Smooth muscle cell of the coronary artery (primary cell): ENCODE data around the gene TARM1. TPM values are rescaled to one million over a fixed set of nuclear protein-coding genes. Genes with fewer than 3 reads are reported as not detected.

Experiments used
- total RNA-seq: library from RNA; depleted of rRNA; stranded (reverse); fragments of >200 nt; gene quantifications from 2 replicates; pipeline ENCODE4 v1.2.3, GENCODE V29; 2014; ENCODE audit warnings: low replicate concordance

Gene TARM1
- total RNA-seq = not detected in 2 replicates

GRCh38 chr19:54081032-54081431 is at the start of gene TARM1:
Gene TARM1 (minus strand): TSS chr19:54081365. CDS start chr19:54081340, 25 bp downstream.

GRCh38 chr19:54115109-54116063 is 34.2 kb upstream of the TARM1 start, which contains the start of the genes PRPF31 and TFPT:
Gene PRPF31 (plus strand): TSS chr19:54115754. CDS start chr19:54118279, 2,525 bp downstream.
Gene TFPT (minus strand): TSS chr19:54115657. CDS start chr19:54115269, 388 bp downstream.

GRCh38 chr19:54102421-54103169 is 21.4 kb upstream of the TARM1 start, which contains the start of gene NDUFA3:
Gene NDUFA3 (plus strand): TSS chr19:54102855. CDS start chr19:54102879, 24 bp downstream.

GRCh38 chr19:54100561-54100960 is 19.4 kb upstream of the TARM1 start, which contains the start of gene OSCAR:
Gene OSCAR (minus strand): TSS chr19:54100803. CDS start chr19:54100792, 11 bp downstream.

GRCh38 chr19:54063350-54064116 is 17.6 kb downstream of the TARM1 start, which contains the start of gene VSTM1:
Gene VSTM1 (minus strand): TSS chr19:54063897. CDS start chr19:54063777, 120 bp downstream.

Other genes starting within 250 kb of the TARM1 start
- 1.2 and 10.9 TPM in 2 replicates for gene MYADM, start 213.5 kb downstream of the TARM1 start, total RNA-seq
- gene PRKCG, start 199.2 kb downstream of the TARM1 start, total RNA-seq = 0.23 TPM in 1 of 2 replicates, not detected in the other
- 0.47 and 2.0 TPM in 2 replicates for gene CACNG7, start 172.1 kb downstream of the TARM1 start, total RNA-seq
- 0.23 and 3.0 TPM in 2 replicates for gene CACNG8, start 118.4 kb downstream of the TARM1 start, total RNA-seq
- 0.12 and 6.3 TPM in 2 replicates for gene CACNG6, start 89.7 kb downstream of the TARM1 start, total RNA-seq
- not detected in 2 replicates for gene VSTM1, start 17.5 kb downstream of the TARM1 start, total RNA-seq
- 0.12 and 1.2 TPM in 2 replicates for gene OSCAR, start 19.4 kb upstream of the TARM1 start, total RNA-seq
- 19.7 and 24.4 TPM in 2 replicates for gene NDUFA3, start 21.5 kb upstream of the TARM1 start, total RNA-seq
- gene TFPT, start 34.3 kb upstream of the TARM1 start, total RNA-seq = 14.4 and 28.5 TPM in 2 replicates
- 62.4 and 62.5 TPM in 2 replicates for gene PRPF31, start 34.4 kb upstream of the TARM1 start, total RNA-seq
- 9.1 and 10.5 TPM in 2 replicates for gene CNOT3, start 56.4 kb upstream of the TARM1 start, total RNA-seq
- 2.3 and 6.5 TPM in 2 replicates for gene LENG1, start 78.4 kb upstream of the TARM1 start, total RNA-seq
- gene TMC4, start 91.8 kb upstream of the TARM1 start, total RNA-seq = 0.15 TPM in 1 of 2 replicates, not detected in the other
- gene MBOAT7, start 108.2 kb upstream of the TARM1 start, total RNA-seq = 7.8 and 27.6 TPM in 2 replicates
- gene TSEN34, start 109.9 kb upstream of the TARM1 start, total RNA-seq = 14.4 and 56.0 TPM in 2 replicates
- gene RPS9, start 119.5 kb upstream of the TARM1 start, total RNA-seq = 975 and 2,995 TPM in 2 replicates
- not detected in 2 replicates for gene LILRB3, start 141.6 kb upstream of the TARM1 start, total RNA-seq
- gene LILRA6, start 161.4 kb upstream of the TARM1 start, total RNA-seq = not detected in 2 replicates
- not detected in 2 replicates for gene LILRB5, start 175.9 kb upstream of the TARM1 start, total RNA-seq
- not detected in 2 replicates for gene LILRB2, start 199.7 kb upstream of the TARM1 start, total RNA-seq
- gene LILRA5, start 231.8 kb upstream of the TARM1 start, total RNA-seq = not detected in 2 replicates